ENCODE measurements around the gene SLC15A1. TPM values are rescaled to one million over a fixed set of nuclear protein-coding genes. Genes with fewer than 3 reads are reported as not detected.

Gene SLC15A1
- polyA plus RNA-seq, 1 donor = 388 TPM

GRCh38 chr13:98668155-98668554 is 84.3 kb downstream of the SLC15A1 start:
- Histone ChIP-seq H3K36me3 (ENCODE audit: control insufficient read depth, insufficient read depth, low read length) (no peaks in the 10 kb centered on the region), H3K4me1 (ENCODE audit: control insufficient read depth, insufficient read depth, low read length) (peaks cover 37% of the 10 kb centered on the region), H3K27ac (ENCODE audit: low read length) (no peak overlapping the region), H3K27me3 (ENCODE audit: control insufficient read depth, insufficient read depth, low read length) (no peaks in the 10 kb centered on the region), H3K4me3 (ENCODE audit: low read length) (no peak overlapping the region), H3K9me3 (ENCODE audit: control insufficient read depth, low read depth, low read length) (no peaks in the 10 kb centered on the region)
- no CpG with 5 or more reads among the region's 4 CpGs for WGBS (ENCODE audit: insufficient coverage, low lambda C conversion rate)
- peak; percentile 29 to 69 for DNase-seq

DNA sequence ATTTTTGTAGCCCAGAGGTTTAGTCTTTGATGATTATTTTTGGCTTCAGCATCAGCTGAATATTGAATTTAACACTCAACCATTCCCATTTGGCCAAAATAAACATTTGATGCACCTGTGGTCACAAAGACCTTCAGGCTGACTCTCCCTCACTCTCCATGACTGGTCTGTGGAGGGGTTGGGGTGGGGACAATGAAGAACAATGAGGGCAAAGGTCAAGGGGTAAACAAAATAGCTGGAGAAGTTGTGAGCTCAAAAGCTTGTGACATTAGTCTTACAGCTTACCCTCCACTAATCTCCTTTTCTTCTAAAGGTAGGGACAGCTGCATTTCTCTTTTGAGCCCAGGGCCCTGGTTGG is 86.9 kb downstream of the SLC15A1 start:
- DNase-seq = no peak
- Histone ChIP-seq H3K27me3 (ENCODE audit: control insufficient read depth, insufficient read depth, low read length) (no peaks in the 10 kb centered on the region), H3K4me1 (ENCODE audit: control insufficient read depth, insufficient read depth, low read length) (peaks cover 26% of the 10 kb centered on the region), H3K36me3 (ENCODE audit: control insufficient read depth, insufficient read depth, low read length) (no peaks in the 10 kb centered on the region), H3K27ac (ENCODE audit: low read length) (no peak overlapping the region), H3K4me3 (ENCODE audit: low read length) (no peak overlapping the region), H3K9me3 (ENCODE audit: control insufficient read depth, low read depth, low read length) (no peaks in the 10 kb centered on the region)

DNA sequence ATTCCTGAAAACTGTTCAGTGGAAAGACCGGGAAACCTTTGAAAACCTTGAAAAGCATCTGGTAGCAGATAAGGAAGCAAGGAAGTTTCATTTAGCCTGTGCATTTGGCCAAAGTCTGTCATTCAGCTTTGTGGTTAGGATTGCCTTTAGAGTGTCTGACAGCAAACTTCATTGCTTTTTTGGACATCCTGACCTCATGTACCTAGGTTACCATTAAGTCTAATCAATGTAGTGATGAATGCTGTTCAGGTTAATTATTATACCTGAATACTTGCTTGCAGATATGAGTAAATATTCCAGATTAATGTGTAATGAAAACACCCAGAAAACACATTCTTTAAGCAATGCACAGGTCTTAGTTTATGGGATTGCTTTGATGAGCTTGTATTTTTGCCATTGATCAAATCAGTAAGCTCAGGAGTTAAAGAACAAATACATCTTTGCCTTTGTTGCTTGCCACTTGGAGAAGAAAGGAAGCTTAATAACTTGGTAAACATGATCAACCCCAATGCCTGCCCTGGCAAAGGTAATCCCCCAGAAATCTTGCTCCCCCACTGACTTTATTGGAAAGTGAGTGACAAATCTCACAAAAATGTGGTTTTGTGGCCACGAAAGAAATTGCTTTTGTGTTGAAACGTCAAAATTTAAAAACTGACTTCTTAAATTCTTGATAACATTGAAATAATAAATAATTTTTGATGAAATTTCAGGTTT is 87.4 kb downstream of the SLC15A1 start:
- Histone ChIP-seq H3K9me3 (ENCODE audit: control insufficient read depth, low read depth, low read length) (no peaks in the 10 kb centered on the region), H3K4me1 (ENCODE audit: control insufficient read depth, insufficient read depth, low read length) (peaks cover 26% of the 10 kb centered on the region), H3K27me3 (ENCODE audit: control insufficient read depth, insufficient read depth, low read length) (no peaks in the 10 kb centered on the region), H3K36me3 (ENCODE audit: control insufficient read depth, insufficient read depth, low read length) (no peaks in the 10 kb centered on the region), H3K4me3 (ENCODE audit: low read length) (no peak overlapping the region), H3K27ac (ENCODE audit: low read length) (peak overlapping the region; percentile 61)
- WGBS (ENCODE audit: insufficient coverage, low lambda C conversion rate) = 79% methylated on average over 2 of the region's 3 CpGs
- DNase-seq = peak in 1 of 2 donors; percentile 33

- H3K27ac ChIP-seq (ENCODE audit: low read length) = peak overlapping the region; percentile 61
- no CpG with 5 or more reads among the region's 1 CpG for WGBS (ENCODE audit: insufficient coverage, low lambda C conversion rate)
- no peak overlapping the region for H3K4me3 ChIP-seq (ENCODE audit: low read length)
- H3K27me3 ChIP-seq (ENCODE audit: control insufficient read depth, insufficient read depth, low read length) = no peaks in the 10 kb centered on the region
- peaks cover 26% of the 10 kb centered on the region for H3K4me1 ChIP-seq (ENCODE audit: control insufficient read depth, insufficient read depth, low read length)
- DNase-seq = no peak
- no peaks in the 10 kb centered on the region for H3K36me3 ChIP-seq (ENCODE audit: control insufficient read depth, insufficient read depth, low read length)
- no peaks in the 10 kb centered on the region for H3K9me3 ChIP-seq (ENCODE audit: control insufficient read depth, low read depth, low read length)
Measured at GRCh38 chr13:98664510-98664909, 88.0 kb downstream of the SLC15A1 start.

- H3K27ac ChIP-seq (ENCODE audit: low read length) = no peak overlapping the region
- H3K27me3 ChIP-seq (ENCODE audit: control insufficient read depth, insufficient read depth, low read length) = no peaks in the 10 kb centered on the region
- no peaks in the 10 kb centered on the region for H3K36me3 ChIP-seq (ENCODE audit: control insufficient read depth, insufficient read depth, low read length)
Measured at GRCh38 chr13:98664047-98664446, 88.4 kb downstream of the SLC15A1 start.

GRCh38 chr13:98658131-98658530 is 94.3 kb downstream of the SLC15A1 start:
- Histone ChIP-seq H3K27me3 (ENCODE audit: control insufficient read depth, insufficient read depth, low read length) (no peaks in the 10 kb centered on the region), H3K36me3 (ENCODE audit: control insufficient read depth, insufficient read depth, low read length) (no peaks in the 10 kb centered on the region), H3K4me1 (ENCODE audit: control insufficient read depth, insufficient read depth, low read length) (peaks cover 2% of the 10 kb centered on the region), H3K4me3 (ENCODE audit: low read length) (no peak overlapping the region), H3K27ac (ENCODE audit: low read length) (no peak overlapping the region), H3K9me3 (ENCODE audit: control insufficient read depth, low read depth, low read length) (no peaks in the 10 kb centered on the region)
- no peak for DNase-seq
- no CpG with 5 or more reads among the region's 5 CpGs for WGBS (ENCODE audit: insufficient coverage, low lambda C conversion rate)

More at GRCh38 chr13:98664047-98664446, 88.4 kb downstream of the SLC15A1 start:
- WGBS (ENCODE audit: insufficient coverage, low lambda C conversion rate) = no CpG with 5 or more reads among the region's 11 CpGs
- no peak for DNase-seq
- Histone ChIP-seq H3K9me3 (ENCODE audit: control insufficient read depth, low read depth, low read length) (no peaks in the 10 kb centered on the region), H3K4me1 (ENCODE audit: control insufficient read depth, insufficient read depth, low read length) (peaks cover 26% of the 10 kb centered on the region), H3K4me3 (ENCODE audit: low read length) (no peak overlapping the region)

DNA sequence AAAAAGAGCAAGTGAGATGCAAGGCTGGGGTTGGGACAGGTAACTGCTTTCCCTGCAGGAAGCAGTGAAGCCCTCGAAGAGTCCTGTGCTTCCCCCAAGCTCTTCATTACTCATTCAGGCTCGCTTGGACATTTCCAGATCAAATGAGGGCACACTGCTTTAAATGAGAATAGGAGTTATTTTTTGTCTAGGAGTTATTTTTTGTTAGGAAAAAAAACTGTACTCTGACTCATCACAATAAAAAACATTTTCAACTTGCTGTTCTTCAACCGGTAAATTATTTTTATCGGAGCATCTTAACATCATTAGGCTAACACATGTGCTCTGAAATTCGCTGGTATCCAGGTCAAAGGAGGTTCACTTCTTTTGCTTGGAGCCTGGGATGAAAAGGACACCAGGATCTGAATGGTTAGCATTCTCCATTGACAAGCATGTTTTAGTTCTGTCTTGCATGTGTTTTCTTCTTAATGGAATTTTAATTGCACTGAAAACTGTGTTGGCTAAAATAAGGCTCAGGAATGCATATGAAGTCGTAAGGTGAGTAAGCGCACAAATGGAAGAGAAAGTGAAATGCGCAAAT is 94.9 kb downstream of the SLC15A1 start:
- Histone ChIP-seq H3K9me3 (ENCODE audit: control insufficient read depth, low read depth, low read length) (no peaks in the 10 kb centered on the region), H3K27ac (ENCODE audit: low read length) (no peak overlapping the region), H3K4me3 (ENCODE audit: low read length) (no peak overlapping the region), H3K4me1 (ENCODE audit: control insufficient read depth, insufficient read depth, low read length) (peaks cover 5% of the 10 kb centered on the region), H3K27me3 (ENCODE audit: control insufficient read depth, insufficient read depth, low read length) (no peaks in the 10 kb centered on the region), H3K36me3 (ENCODE audit: control insufficient read depth, insufficient read depth, low read length) (no peaks in the 10 kb centered on the region)
- DNase-seq = no peak
- 71% methylated on average over 6 of the region's 8 CpGs for WGBS (ENCODE audit: insufficient coverage, low lambda C conversion rate)

- Histone ChIP-seq H3K36me3 (ENCODE audit: control insufficient read depth, insufficient read depth, low read length) (no peaks in the 10 kb centered on the region), H3K27ac (ENCODE audit: low read length) (no peak overlapping the region), H3K4me3 (ENCODE audit: low read length) (no peak overlapping the region), H3K27me3 (ENCODE audit: control insufficient read depth, insufficient read depth, low read length) (no peaks in the 10 kb centered on the region), H3K9me3 (ENCODE audit: control insufficient read depth, low read depth, low read length) (no peaks in the 10 kb centered on the region), H3K4me1 (ENCODE audit: control insufficient read depth, insufficient read depth, low read length) (peaks cover 17% of the 10 kb centered on the region)
- no CpG with 5 or more reads among the region's 3 CpGs for WGBS (ENCODE audit: insufficient coverage, low lambda C conversion rate)
- no peak for DNase-seq
Measured at GRCh38 chr13:98656223-98656622, 96.2 kb downstream of the SLC15A1 start.

DNA sequence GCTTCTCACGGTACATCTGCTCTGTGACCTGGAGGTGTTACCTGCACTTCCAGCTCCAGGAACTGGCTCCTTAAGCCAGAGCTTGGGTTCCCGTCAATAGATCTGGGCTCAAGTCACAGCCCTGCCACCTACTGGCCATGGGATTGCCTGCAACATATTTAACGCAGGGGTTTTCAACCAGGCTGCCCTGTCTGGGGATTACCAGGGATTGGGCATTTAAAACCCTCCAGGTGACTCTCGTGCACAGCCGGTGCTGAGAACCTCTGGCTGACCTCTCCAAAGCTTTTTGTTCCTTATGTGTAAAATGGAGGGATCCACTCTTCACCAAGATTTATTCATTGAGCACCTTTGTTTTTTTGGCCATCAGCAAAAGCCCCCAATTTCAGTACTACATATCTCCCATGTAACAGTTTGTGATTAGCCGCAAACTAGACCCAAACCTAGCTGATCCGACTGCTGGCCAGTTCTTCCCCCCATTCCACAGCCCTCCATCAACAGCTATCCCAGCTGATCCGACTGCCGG is 98.9 kb downstream of the SLC15A1 start:
- Histone ChIP-seq H3K4me3 (ENCODE audit: low read length) (no peak overlapping the region), H3K36me3 (ENCODE audit: control insufficient read depth, insufficient read depth, low read length) (no peaks in the 10 kb centered on the region), H3K9me3 (ENCODE audit: control insufficient read depth, low read depth, low read length) (no peaks in the 10 kb centered on the region), H3K27ac (ENCODE audit: low read length) (peak overlapping the region; percentile 32), H3K4me1 (ENCODE audit: control insufficient read depth, insufficient read depth, low read length) (peaks cover 43% of the 10 kb centered on the region), H3K27me3 (ENCODE audit: control insufficient read depth, insufficient read depth, low read length) (no peaks in the 10 kb centered on the region)
- DNase-seq = peak; percentile 86
- WGBS (ENCODE audit: insufficient coverage, low lambda C conversion rate) = no CpG with 5 or more reads among the region's 9 CpGs

DNA sequence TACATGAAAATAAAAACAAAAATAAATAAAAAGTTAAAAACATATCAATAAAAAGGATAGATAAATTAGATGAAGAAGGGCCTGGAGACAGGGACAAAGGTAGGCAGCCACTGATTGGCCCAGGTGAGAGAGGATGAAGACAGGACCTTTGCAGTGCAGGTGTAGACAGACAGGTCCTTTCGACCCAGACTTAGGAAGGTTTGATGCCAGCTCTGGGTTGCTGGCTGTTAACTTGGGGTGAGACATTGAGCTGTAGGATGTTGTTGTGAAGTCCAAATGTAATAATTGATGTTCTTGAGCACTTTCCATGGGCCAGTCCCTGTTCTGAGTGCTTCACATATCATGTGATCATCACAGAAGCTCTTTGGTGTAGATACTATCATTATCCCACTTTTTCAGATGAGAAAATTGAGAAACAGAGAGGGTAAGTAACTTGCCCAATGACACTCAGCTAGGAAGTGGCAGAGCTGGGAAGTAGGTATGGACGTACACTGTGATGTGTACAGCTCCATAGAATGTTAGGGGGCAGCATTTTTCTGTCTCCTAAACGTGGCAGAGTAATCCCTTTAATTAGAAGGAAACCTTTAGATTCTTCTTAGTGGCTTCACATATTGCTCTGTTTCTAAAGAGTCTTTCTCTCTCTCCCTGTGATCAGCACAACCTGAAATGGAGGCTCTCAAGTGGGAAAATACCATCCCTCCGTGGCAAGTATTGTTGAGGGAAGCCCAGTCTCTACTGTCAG is 99.6 kb downstream of the SLC15A1 start:
- Histone ChIP-seq H3K4me3 (ENCODE audit: low read length) (no peak overlapping the region), H3K36me3 (ENCODE audit: control insufficient read depth, insufficient read depth, low read length) (no peaks in the 10 kb centered on the region), H3K9me3 (ENCODE audit: control insufficient read depth, low read depth, low read length) (no peaks in the 10 kb centered on the region), H3K4me1 (ENCODE audit: control insufficient read depth, insufficient read depth, low read length) (peaks cover 45% of the 10 kb centered on the region), H3K27me3 (ENCODE audit: control insufficient read depth, insufficient read depth, low read length) (no peaks in the 10 kb centered on the region), H3K27ac (ENCODE audit: low read length) (peak overlapping the region; percentile 32)
- no peak for DNase-seq
- WGBS (ENCODE audit: insufficient coverage, low lambda C conversion rate) = no CpG with 5 or more reads among the region's 4 CpGs
